ENCODE results near the gene EXOC2. TPM values are rescaled to one million over a fixed set of nuclear protein-coding genes. Genes with fewer than 3 reads are reported as not detected.

The EXOC2 gene
- total RNA-seq, 1 experiment from 2014 or later, result 30.5 TPM

- no peak for ATAC-seq
- POLR2A ChIA-PET, result no interaction called here
- CTCF ChIA-PET, result no interaction called here
- in situ Hi-C loops (cut with HindIII; ENCODE audit: low pct_unique_long_range_greater_than_20kb, low sequenced_read_pairs), result no loop called here
- Histone ChIP-seq H3K4me1 (ENCODE audit: control insufficient read depth, insufficient read depth, low read length) (no peaks in the 10 kb centered on the region; the same call in 1 of the 2 replicates), H3K4me3 (ENCODE audit: low read depth in 2 of 2, low read length in 2 of 2) (no peak overlapping the region), H3K27me3 (ENCODE audit: control insufficient read depth, insufficient read depth, low read length) (no peaks in the 10 kb centered on the region), H3K36me3 (ENCODE audit: control insufficient read depth, insufficient read depth, low read length) (no peaks in the 10 kb centered on the region), H3K9me3 (ENCODE audit: control insufficient read depth, insufficient read depth, low read depth, low read length) (peaks cover 6% of the 10 kb centered on the region; the same call in 1 of the 2 replicates), H3K27ac (ENCODE audit: low read length) (no peak overlapping the region)
- intact Hi-C loops (cut with micrococcal nuclease; ENCODE audit: unreplicated experiment), result no loop called here
- no peak for TF ChIP-seq CTCF (IDR thresholded peaks at IDR 0.05)
- no peak for TF ChIP-seq REST (IDR thresholded peaks at IDR 0.05; ENCODE audit: insufficient read depth in 1 of 2, low read depth in 2 of 2, low read length in 1 of 2)
- no peak for TF ChIP-seq POLR2AphosphoS5 (IDR thresholded peaks at IDR 0.05; ENCODE audit: low read depth, low read length)
- TF ChIP-seq TCF7L2 (IDR thresholded peaks at IDR 0.05; ENCODE audit: low read depth, low read length), result no peak
- no peak for DNase-seq (ENCODE audit: low read depth, low spot score)
- no TSS peak for BruUV-seq (replicated peaks)
These were observed 18.0 kb downstream of the EXOC2 start for GRCh38 chr6:674956-675355.

- H3K36me3 ChIP-seq (ENCODE audit: control insufficient read depth, insufficient read depth, low read length), result no peaks in the 10 kb centered on the region
- CTCF ChIA-PET, result no interaction called here
- TF ChIP-seq POLR2AphosphoS5 (IDR thresholded peaks at IDR 0.05; ENCODE audit: low read depth, low read length), result no peak
- TF ChIP-seq TCF7L2 (IDR thresholded peaks at IDR 0.05; ENCODE audit: low read depth, low read length), result no peak
- TF ChIP-seq REST (IDR thresholded peaks at IDR 0.05; ENCODE audit: insufficient read depth in 1 of 2, low read depth in 2 of 2, low read length in 1 of 2), result no peak
- no peak for TF ChIP-seq CTCF (IDR thresholded peaks at IDR 0.05)
- TF ChIP-seq SIN3A (IDR thresholded peaks at IDR 0.05; ENCODE audit: borderline replicate concordance, insufficient read depth, low read depth, low read length), result no peak
- ATAC-seq (no peak), DNase-seq (ENCODE audit: low read depth, low spot score) (no peak)
- H3K27me3 ChIP-seq (ENCODE audit: control insufficient read depth, insufficient read depth, low read length), result no peaks in the 10 kb centered on the region
- no peak overlapping the region for H3K4me3 ChIP-seq (ENCODE audit: low read depth in 2 of 2, low read length in 2 of 2)
- POLR2A ChIA-PET, result no interaction called here
- no peak overlapping the region for H3K27ac ChIP-seq (ENCODE audit: low read length)
- intact Hi-C loops (cut with micrococcal nuclease; ENCODE audit: unreplicated experiment), result no loop called here
- H3K4me1 ChIP-seq (ENCODE audit: control insufficient read depth, insufficient read depth, low read length), result no peaks in the 10 kb centered on the region; the same call in 1 of the 2 replicates
- H3K9me3 ChIP-seq (ENCODE audit: control insufficient read depth, insufficient read depth, low read depth, low read length), result peaks cover 6% of the 10 kb centered on the region; the same call in 1 of the 2 replicates
- in situ Hi-C loops (cut with HindIII; ENCODE audit: low pct_unique_long_range_greater_than_20kb, low sequenced_read_pairs), result no loop called here
- no TSS peak for BruUV-seq (replicated peaks)
These were observed 18.5 kb downstream of the EXOC2 start for GRCh38 chr6:674406-674805.

All from Panc1 (cell line).